ENCODE results near the gene HVCN1. TPM values are rescaled to one million over a fixed set of nuclear protein-coding genes. Genes with fewer than 3 reads are reported as not detected.
"Not testable (repeated sequence)": the region's sequence is repeated elsewhere in the genome, so short reads cannot be mapped to it uniquely, and the experiment has no call there.

HVCN1 gene
- total RNA-seq, 3 donors from 2014 or later (not counting 1 experiment from before 2014, with no cell fraction given) = 12.5 to 18.4 (median 18.0) TPM

- no peaks in the 10 kb centered on the region for H3K27me3 ChIP-seq (ENCODE audit: control insufficient read depth, insufficient read depth, low read length)
- peak overlapping the region; percentile 84 to 88 for H3K27ac Mint-ChIP-seq
Observed at GRCh38 chr12:110726708-110727369, 37.9 kb upstream of the HVCN1 start.

DNA sequence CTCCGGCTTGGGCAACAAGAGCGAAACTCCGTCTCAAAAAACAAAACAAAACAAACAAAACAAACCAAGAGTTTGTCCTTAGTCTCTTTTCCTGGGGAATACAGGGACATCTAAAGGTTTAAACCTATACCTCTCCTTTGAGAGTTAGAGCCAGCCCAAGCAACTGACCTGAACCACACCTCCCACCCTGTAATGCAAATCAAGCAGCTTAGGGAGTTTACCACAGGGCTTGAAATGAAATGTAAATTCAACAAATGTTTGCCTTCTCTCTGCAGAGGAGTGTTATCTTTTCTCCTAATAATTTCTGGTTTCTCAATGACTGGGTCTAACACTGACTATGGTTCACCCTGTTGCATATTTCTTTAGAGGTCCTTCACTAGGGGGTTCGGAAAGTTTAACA, 37.1 kb upstream of the HVCN1 start:
- Histone ChIP-seq H3K36me3 (ENCODE audit: control insufficient read depth, insufficient read depth, low read length) (peaks cover 85% of the 10 kb centered on the region), H3K9me3 (ENCODE audit: control insufficient read depth, insufficient read depth, low read length) (no peaks in the 10 kb centered on the region), H3K27me3 (ENCODE audit: control insufficient read depth, insufficient read depth, low read length) (no peaks in the 10 kb centered on the region), H3K4me1 (ENCODE audit: control insufficient read depth, insufficient read depth, low read length) (peaks cover 14% of the 10 kb centered on the region), H3K4me3 (ENCODE audit: low read length) (no peak overlapping the region), H3K27ac (ENCODE audit: low read length) (no peak overlapping the region)
- Mint-ChIP-seq H3K36me3 (peaks cover 13% of the 10 kb centered on the region), H3K9me3 (no peaks in the 10 kb centered on the region), H3K27ac (peak overlapping the region; percentile 63 to 64), H3K4me1 (peaks cover 21 to 34% of the 10 kb centered on the region in 2 donors), H3K4me3 (no peak overlapping the region), H3K27me3 (ENCODE audit: low read depth in 2 of 2) (no peaks in the 10 kb centered on the region)
- TF ChIP-seq CTCF (IDR thresholded peaks at IDR 0.05) = no peak
- WGBS (ENCODE audit: insufficient coverage) = 94% methylated on average over 4 of the region's 4 CpGs
- no peak for ATAC-seq
- intact Hi-C loops (cut with micrococcal nuclease) = no loop called here
- DNase-seq = no peak

More at GRCh38 chr12:110726708-110727369, 37.9 kb upstream of the HVCN1 start:
- Histone ChIP-seq H3K9me3 (ENCODE audit: control insufficient read depth, insufficient read depth, low read length) (no peaks in the 10 kb centered on the region), H3K4me1 (ENCODE audit: control insufficient read depth, insufficient read depth, low read length) (peaks cover 14% of the 10 kb centered on the region), H3K27ac (ENCODE audit: low read length) (peak overlapping the region; percentile 54), H3K4me3 (ENCODE audit: low read length) (no peak overlapping the region), H3K36me3 (ENCODE audit: control insufficient read depth, insufficient read depth, low read length) (peaks cover 85% of the 10 kb centered on the region)
- H3K36me3 Mint-ChIP-seq = peaks cover 13% of the 10 kb centered on the region
- 91% methylated on average over 8 of the region's 9 CpGs for WGBS (ENCODE audit: insufficient coverage)
- no peak overlapping the region for H3K4me3 Mint-ChIP-seq
- no peaks in the 10 kb centered on the region for H3K27me3 Mint-ChIP-seq (ENCODE audit: low read depth in 2 of 2)
- peaks cover 29 to 42% of the 10 kb centered on the region in 2 donors for H3K4me1 Mint-ChIP-seq
- intact Hi-C loops (cut with micrococcal nuclease) = no loop called here
- H3K9me3 Mint-ChIP-seq = no peaks in the 10 kb centered on the region
- TF ChIP-seq CTCF (IDR thresholded peaks at IDR 0.05) = no peak
- DNase-seq (no peak), ATAC-seq (no peak)

DNA sequence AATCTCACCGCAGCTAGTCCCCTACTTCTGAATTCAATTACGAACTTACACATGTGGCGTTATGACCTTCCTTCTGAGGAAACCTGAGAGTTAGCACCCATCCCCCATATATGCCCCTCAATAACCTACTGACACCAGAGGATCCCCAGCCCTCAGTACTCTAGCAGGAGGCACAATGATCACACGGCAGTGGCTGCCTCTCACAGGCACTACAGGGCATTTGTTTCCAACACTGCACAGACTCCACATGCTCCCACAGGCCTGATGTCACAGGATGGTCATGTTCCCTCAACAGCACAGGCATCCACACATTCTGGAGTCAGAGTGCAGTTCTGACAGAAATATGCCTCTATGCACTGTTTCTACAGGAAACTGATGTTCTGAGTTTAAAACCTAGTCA, 36.4 kb upstream of the HVCN1 start:
- ATAC-seq = no peak
- intact Hi-C loops (cut with micrococcal nuclease) = no loop called here
- peaks cover 21% of the 10 kb centered on the region for H3K36me3 Mint-ChIP-seq

GRCh38 chr12:110722892-110723291, 34.0 kb upstream of the HVCN1 start:
- H3K4me3 Mint-ChIP-seq; intact Hi-C loops (cut with micrococcal nuclease); ATAC-seq; H3K27ac ChIP-seq (ENCODE audit: low read length); H3K9me3 ChIP-seq (ENCODE audit: control insufficient read depth, insufficient read depth, low read length); H3K27me3 Mint-ChIP-seq (ENCODE audit: low read depth in 2 of 2); DNase-seq; H3K27me3 ChIP-seq (ENCODE audit: control insufficient read depth, insufficient read depth, low read length); H3K27ac Mint-ChIP-seq; H3K4me3 ChIP-seq (ENCODE audit: low read length); H3K9me3 Mint-ChIP-seq: not testable (repeated sequence)
- H3K4me1 ChIP-seq (ENCODE audit: control insufficient read depth, insufficient read depth, low read length) = peaks cover 14% of the 10 kb centered on the region
- Mint-ChIP-seq H3K4me1 (peaks cover 16 to 26% of the 10 kb centered on the region in 2 donors), H3K36me3 (peaks cover 33% of the 10 kb centered on the region)
- WGBS (ENCODE audit: insufficient coverage) = no CpG with 5 or more reads among the region's 3 CpGs
- peaks cover 92% of the 10 kb centered on the region for H3K36me3 ChIP-seq (ENCODE audit: control insufficient read depth, insufficient read depth, low read length)

More for the DNA sequence above, 36.4 kb upstream of the HVCN1 start:
- H3K4me1 ChIP-seq (ENCODE audit: control insufficient read depth, insufficient read depth, low read length) = peaks cover 14% of the 10 kb centered on the region
- peak overlapping the region; percentile 64 to 80 for H3K27ac Mint-ChIP-seq
- H3K9me3 Mint-ChIP-seq = no peaks in the 10 kb centered on the region
- H3K27me3 ChIP-seq (ENCODE audit: control insufficient read depth, insufficient read depth, low read length) = no peaks in the 10 kb centered on the region
- 82% methylated on average over 4 of the region's 4 CpGs for WGBS (ENCODE audit: insufficient coverage)
- H3K4me1 Mint-ChIP-seq = peaks cover 18 to 31% of the 10 kb centered on the region in 2 donors
- H3K4me3 ChIP-seq (ENCODE audit: low read length) = no peak overlapping the region
- no peak for TF ChIP-seq CTCF (IDR thresholded peaks at IDR 0.05)
- DNase-seq = no peak
- peaks cover 85% of the 10 kb centered on the region for H3K36me3 ChIP-seq (ENCODE audit: control insufficient read depth, insufficient read depth, low read length)
- no peaks in the 10 kb centered on the region for H3K27me3 Mint-ChIP-seq (ENCODE audit: low read depth in 2 of 2)
- H3K4me3 Mint-ChIP-seq = no peak overlapping the region
- no peak overlapping the region for H3K27ac ChIP-seq (ENCODE audit: low read length)
- no peaks in the 10 kb centered on the region for H3K9me3 ChIP-seq (ENCODE audit: control insufficient read depth, insufficient read depth, low read length)
